NT2/D1 (cell line): ENCODE measurements around the gene FRMPD4.

ENCODE experiments used
- SUZ12 ChIP-seq: IDR thresholded peaks from 2 replicates; pipeline ENCODE4 v1.6.1; 2011; ENCODE audit not compliant: insufficient read length, insufficient read depth; ENCODE audit errors: extremely low read depth
- YY1 ChIP-seq: IDR thresholded peaks from 2 replicates; pipeline ENCODE4 v1.6.1; 2011; ENCODE audit not compliant: insufficient read length, insufficient read depth
- ZNF274 ChIP-seq: IDR thresholded peaks from 2 replicates; pipeline ENCODE4 v1.6.1; 2011; ENCODE audit warnings: mild to moderate bottlenecking, low read depth, low read length

GRCh38 chrX:12497832-12498591 is 359.7 kb downstream of the FRMPD4 start:
- TF ChIP-seq YY1 (no peak), SUZ12 (no peak), ZNF274 (no peak)
